Pons (tissue), 1 donor: Measurements from ENCODE around the gene FBLN2.

ENCODE experiments used
- DNase-seq: peaks from one replicate; pipeline ENCODE4 v3.0.0-alpha.2; 2016; ENCODE audit warnings: low spot score

FBLN2 gene

GRCh38 chr3:13624671-13625125, 75.8 kb downstream of the FBLN2 start:
- DNase-seq: no peak

- DNase-seq: no peak
These were observed 77.5 kb downstream of the FBLN2 start for GRCh38 chr3:13626396-13626795.

GRCh38 chr3:13626915-13627460, 78.1 kb downstream of the FBLN2 start:
- no peak for DNase-seq

- DNase-seq: no peak
These were observed 78.8 kb downstream of the FBLN2 start for GRCh38 chr3:13627681-13628080.

- no peak for DNase-seq
These were observed 79.5 kb downstream of the FBLN2 start for GRCh38 chr3:13628432-13628831.

GRCh38 chr3:13628841-13629551, 80.1 kb downstream of the FBLN2 start:
- no peak for DNase-seq

GRCh38 chr3:13629644-13630043, 80.7 kb downstream of the FBLN2 start:
- no peak for DNase-seq

- no peak for DNase-seq
These were observed 82.3 kb downstream of the FBLN2 start for GRCh38 chr3:13631256-13631655.

GRCh38 chr3:13633176-13633575, 84.3 kb downstream of the FBLN2 start:
- no peak for DNase-seq

GRCh38 chr3:13634151-13634550, 85.2 kb downstream of the FBLN2 start:
- DNase-seq: no peak

GRCh38 chr3:13634615-13635014, 85.7 kb downstream of the FBLN2 start:
- DNase-seq: no peak

- DNase-seq: no peak
These were observed 87.3 kb downstream of the FBLN2 start for GRCh38 chr3:13636186-13636585.

GRCh38 chr3:13636874-13637273, 87.9 kb downstream of the FBLN2 start:
- DNase-seq: no peak

GRCh38 chr3:13637311-13637891, 88.5 kb downstream of the FBLN2 start:
- no peak for DNase-seq

- DNase-seq: no peak
These were observed 89.0 kb downstream of the FBLN2 start for GRCh38 chr3:13637953-13638352.

- DNase-seq: no peak
These were observed 90.0 kb downstream of the FBLN2 start for GRCh38 chr3:13638927-13639326.

- DNase-seq: no peak
These were observed 93.7 kb downstream of the FBLN2 start for GRCh38 chr3:13642597-13642996.

GRCh38 chr3:13644341-13645117, 95.6 kb downstream of the FBLN2 start:
- no peak for DNase-seq

GRCh38 chr3:13645801-13646637, 97.1 kb downstream of the FBLN2 start:
- no peak for DNase-seq

GRCh38 chr3:13647298-13648059, 98.6 kb downstream of the FBLN2 start:
- no peak for DNase-seq
